Astrocyte of the cerebellum (primary cell): ENCODE measurements around the gene RPS6KA2.
A peak's percentile ranks its signal among the peaks of the same experiment; 100 is the strongest.

Experiments
- DNase-seq: peaks from one replicate; pipeline ENCODE4 v3.0.0-alpha.2; 2011; ENCODE audit warnings: low read depth
- H3K4me3 ChIP-seq: 2 replicates; pipeline ENCODE4 v1.5.1; 2011; ENCODE audit warnings: mild to moderate bottlenecking, low read depth, low read length, moderate library complexity
- in situ Hi-C: cut with HindIII; loops from 2 replicates; pipeline ENCODE4 v1.10.0; 2017; ENCODE audit warnings: low sequenced_read_pairs
- TF ChIP-seq, protein P1 (sequence below): IDR thresholded peaks from 2 replicates; pipeline ENCODE4 v1.5.1; 2012; ENCODE audit warnings: low read length, low read depth, moderate library complexity, mild to moderate bottlenecking; ENCODE audit errors: missing control alignments

The RPS6KA2 gene

DNA sequence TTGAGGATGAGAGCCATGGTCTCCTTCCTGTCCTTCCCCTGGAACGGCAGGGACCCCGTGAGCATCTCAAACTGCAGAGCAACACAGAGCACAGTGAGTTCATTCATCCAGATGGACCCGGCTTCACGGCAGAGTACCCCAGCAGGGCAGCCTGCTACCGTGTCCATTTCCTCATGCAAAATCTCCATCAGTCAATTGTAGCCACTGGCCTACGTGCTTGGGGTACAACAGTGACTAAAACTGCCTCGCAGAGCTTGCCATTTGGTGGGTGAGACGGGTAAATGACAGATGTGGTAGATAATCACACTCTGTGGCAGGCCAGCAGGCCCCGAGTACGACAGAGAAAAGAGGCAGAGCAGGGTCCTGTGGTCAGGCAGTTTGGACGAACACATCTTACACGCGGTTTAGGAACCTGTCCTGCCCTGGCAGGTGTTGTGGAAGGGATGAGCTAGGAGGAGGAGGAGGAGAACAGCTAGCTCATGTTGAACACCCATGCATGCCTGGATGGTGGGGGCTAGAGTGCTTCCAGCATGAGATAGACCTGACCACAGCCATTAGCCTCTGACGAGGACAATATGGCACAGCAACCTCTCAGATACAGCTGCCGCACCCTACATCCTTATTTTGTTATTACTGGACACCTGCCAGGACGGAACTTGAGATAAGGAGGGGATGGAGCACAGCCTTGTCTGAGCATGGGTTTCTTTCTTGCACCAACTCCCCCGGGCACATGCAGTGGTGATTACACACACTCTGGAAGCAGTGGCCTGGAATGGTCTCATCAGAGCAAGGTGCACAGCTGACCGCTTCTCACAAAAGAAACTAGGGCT, 136.2 kb downstream of the RPS6KA2 start:
- in situ Hi-C loops = no loop called here
- TF ChIP-seq, protein P1, sequence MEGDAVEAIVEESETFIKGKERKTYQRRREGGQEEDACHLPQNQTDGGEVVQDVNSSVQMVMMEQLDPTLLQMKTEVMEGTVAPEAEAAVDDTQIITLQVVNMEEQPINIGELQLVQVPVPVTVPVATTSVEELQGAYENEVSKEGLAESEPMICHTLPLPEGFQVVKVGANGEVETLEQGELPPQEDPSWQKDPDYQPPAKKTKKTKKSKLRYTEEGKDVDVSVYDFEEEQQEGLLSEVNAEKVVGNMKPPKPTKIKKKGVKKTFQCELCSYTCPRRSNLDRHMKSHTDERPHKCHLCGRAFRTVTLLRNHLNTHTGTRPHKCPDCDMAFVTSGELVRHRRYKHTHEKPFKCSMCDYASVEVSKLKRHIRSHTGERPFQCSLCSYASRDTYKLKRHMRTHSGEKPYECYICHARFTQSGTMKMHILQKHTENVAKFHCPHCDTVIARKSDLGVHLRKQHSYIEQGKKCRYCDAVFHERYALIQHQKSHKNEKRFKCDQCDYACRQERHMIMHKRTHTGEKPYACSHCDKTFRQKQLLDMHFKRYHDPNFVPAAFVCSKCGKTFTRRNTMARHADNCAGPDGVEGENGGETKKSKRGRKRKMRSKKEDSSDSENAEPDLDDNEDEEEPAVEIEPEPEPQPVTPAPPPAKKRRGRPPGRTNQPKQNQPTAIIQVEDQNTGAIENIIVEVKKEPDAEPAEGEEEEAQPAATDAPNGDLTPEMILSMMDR = no peak
- H3K4me3 ChIP-seq = no peak overlapping the region
- peak; percentile 15 for DNase-seq

DNA sequence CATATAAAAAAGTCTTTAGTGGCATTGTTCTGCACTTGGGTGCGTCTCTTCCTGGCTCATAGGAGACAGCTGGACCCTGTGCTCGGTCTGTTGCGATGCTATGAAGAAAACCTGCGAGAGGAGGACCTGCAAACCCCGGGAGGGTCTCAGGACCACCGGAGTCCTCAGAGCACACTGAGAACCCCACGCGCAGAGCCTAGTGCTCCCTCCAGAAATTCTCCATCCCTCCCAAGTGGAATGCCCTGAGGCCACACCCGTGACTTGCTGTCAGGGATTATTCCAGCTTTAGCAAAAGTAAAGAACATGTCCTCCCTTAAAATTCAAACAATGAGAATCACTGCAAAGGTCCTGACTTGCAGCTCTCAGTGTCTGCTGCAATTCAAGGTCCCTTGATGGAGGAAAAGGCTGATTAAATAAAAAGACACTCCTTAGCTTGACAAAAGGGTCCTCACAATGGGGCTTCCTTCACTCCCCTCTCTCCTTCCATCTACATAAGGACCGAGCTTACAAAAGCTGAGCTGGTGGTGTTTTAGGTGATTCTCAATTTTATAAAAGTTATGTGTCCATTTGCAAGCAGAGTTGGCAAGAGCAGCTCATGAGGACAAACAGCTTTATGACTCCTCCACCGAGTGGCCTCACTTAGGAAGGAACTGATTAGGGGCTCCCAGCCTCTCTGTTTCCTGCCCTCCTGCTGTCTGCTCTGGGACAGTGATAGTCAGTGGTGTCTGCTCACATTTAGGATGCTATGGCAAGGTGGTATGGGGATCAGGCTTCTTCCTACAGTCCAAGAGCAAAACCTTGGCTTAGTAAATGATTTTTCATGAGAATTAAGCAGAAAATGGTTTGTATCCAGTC, 137.5 kb downstream of the RPS6KA2 start:
- in situ Hi-C loops = no loop called here
- DNase-seq = no peak
- no peak overlapping the region for H3K4me3 ChIP-seq
- TF ChIP-seq, protein P1 = no peak

DNA sequence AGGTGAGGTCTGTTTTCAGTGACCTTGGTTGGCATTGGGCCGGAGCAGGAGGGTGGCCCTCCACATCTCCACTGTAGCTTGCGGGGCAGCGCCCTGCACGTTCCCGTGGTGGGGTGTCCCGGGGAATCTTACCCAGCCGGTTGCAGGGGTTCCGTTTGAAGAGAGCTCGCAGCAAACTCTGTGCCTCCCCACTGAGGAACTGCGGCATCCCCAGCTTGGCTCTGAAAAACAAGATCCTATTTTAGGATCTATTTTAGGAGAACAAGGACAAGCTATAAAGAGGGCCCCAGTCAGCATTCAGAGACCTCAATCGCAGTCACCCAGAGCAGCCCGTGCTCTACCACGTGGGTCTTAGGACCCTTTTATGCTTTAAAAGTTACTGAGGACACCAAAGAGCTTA, 138.3 kb downstream of the RPS6KA2 start:
- TF ChIP-seq, protein P1 = no peak
- no peak for DNase-seq
- H3K4me3 ChIP-seq = no peak overlapping the region
- in situ Hi-C loops = no loop called here

DNA sequence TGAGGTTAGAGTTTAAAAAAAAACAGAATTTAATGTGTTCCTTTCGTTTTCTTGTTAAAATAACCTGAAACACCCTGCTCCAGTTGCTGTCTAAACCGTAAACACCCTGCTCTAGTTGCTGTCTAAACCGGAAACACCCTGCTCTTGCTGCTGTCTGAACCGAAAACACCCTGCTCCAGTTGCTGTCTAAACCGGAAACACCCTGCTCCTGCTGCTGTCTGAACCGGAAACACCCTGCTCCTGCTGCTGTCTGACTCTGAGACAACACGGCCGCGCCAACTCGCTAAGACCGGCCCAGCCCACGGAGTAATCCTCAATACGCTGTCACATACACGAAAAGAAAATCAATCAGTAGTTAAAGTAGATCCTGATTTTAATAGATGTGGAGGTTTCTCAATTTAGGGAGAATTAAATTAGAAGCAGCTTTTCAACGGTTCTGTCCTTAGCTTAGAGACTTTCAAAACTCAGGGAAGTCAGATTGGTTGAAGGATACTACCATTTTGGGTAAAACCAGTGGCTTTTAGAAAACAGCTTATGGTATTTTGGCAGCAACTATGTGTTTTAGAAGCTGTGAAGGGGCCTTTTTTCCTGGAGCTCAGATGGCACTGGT, 138.9 kb downstream of the RPS6KA2 start:
- DNase-seq = no peak
- in situ Hi-C loops = no loop called here
- TF ChIP-seq, protein P1 = no peak
- H3K4me3 ChIP-seq = no peak overlapping the region

DNA sequence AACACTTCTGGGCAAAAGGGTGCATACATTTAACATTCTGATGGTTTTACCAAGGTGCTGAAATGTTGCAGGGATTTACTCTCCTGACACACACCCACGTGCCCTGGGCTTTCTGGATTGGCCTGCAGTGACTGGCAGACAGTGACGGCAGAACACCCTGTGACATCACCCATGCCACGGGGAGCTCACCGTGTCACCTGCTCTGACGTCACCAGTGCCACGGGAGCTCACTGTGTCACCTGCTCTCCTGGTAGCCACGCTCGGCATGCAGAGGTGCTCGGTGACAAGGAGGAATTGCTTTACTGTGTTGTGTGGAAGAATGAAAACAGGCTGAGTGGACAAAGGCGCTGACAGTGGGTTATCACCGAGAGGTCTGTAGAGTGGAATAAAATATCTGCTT, 139.9 kb downstream of the RPS6KA2 start:
- no peak for DNase-seq
- no peak overlapping the region for H3K4me3 ChIP-seq
- in situ Hi-C loops = no loop called here
- TF ChIP-seq, protein P1 = no peak

DNA sequence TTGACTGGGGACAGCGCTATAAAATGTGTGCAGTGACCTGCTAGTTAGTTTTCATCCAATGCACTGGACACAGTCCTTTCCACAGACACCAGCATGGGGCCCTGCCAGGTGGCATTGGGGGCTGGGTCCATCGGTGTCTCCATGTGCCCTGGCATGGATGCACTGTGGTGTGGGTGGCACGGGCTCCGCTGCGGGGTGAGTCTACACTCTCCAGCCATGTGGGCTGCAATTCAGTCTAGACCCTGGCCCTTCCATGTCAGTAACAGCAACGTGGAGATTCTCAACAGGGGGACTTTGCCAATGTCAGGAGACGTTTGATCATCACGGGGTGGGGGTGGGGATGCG, 140.5 kb downstream of the RPS6KA2 start:
- no peak for DNase-seq
- TF ChIP-seq, protein P1 = no peak
- no peak overlapping the region for H3K4me3 ChIP-seq
- in situ Hi-C loops = no loop called here
